GM21447 (cell line): ENCODE measurements around the gene SPINT2.

Experiments
- ATAC-seq: cut with Tn5 transposase; IDR thresholded peaks from one replicate; pipeline ENCODE4 v1.9.1; 2021; ENCODE audit not compliant: unreplicated experiment

Gene SPINT2

GRCh38 chr19:38266981-38267597 lies 2.7 kb downstream of the SPINT2 start:
- no peak for ATAC-seq

GRCh38 chr19:38267761-38268483 lies 3.5 kb downstream of the SPINT2 start:
- no peak for ATAC-seq

- no peak for ATAC-seq
These were observed 4.2 kb downstream of the SPINT2 start for GRCh38 chr19:38268539-38268938.

- ATAC-seq: no peak
These were observed 6.3 kb downstream of the SPINT2 start for GRCh38 chr19:38270587-38271167.

GRCh38 chr19:38273499-38273898 lies 9.1 kb downstream of the SPINT2 start:
- ATAC-seq: no peak

- ATAC-seq: no peak
These were observed 10.4 kb downstream of the SPINT2 start for GRCh38 chr19:38274739-38275138.

GRCh38 chr19:38276942-38277517 lies 12.7 kb downstream of the SPINT2 start:
- ATAC-seq: no peak

GRCh38 chr19:38277549-38277948 lies 13.2 kb downstream of the SPINT2 start:
- ATAC-seq: no peak

- no peak for ATAC-seq
These were observed 13.8 kb downstream of the SPINT2 start for GRCh38 chr19:38277969-38278680.

GRCh38 chr19:38278751-38279150 lies 14.4 kb downstream of the SPINT2 start:
- no peak for ATAC-seq

- no peak for ATAC-seq
These were observed 15.9 kb downstream of the SPINT2 start for GRCh38 chr19:38280030-38280921.

GRCh38 chr19:38281811-38282566 lies 17.6 kb downstream of the SPINT2 start:
- no peak for ATAC-seq

GRCh38 chr19:38283271-38283670 lies 18.9 kb downstream of the SPINT2 start:
- no peak for ATAC-seq

GRCh38 chr19:38284422-38284821 lies 20.0 kb downstream of the SPINT2 start:
- no peak for ATAC-seq

- ATAC-seq: no peak
These were observed 21.2 kb downstream of the SPINT2 start for GRCh38 chr19:38285567-38285966.

- ATAC-seq: no peak
These were observed 23.2 kb downstream of the SPINT2 start for GRCh38 chr19:38287604-38288003.

GRCh38 chr19:38288123-38288855 lies 23.9 kb downstream of the SPINT2 start:
- ATAC-seq: no peak

GRCh38 chr19:38289955-38290354 lies 25.6 kb downstream of the SPINT2 start:
- no peak for ATAC-seq

- ATAC-seq: no peak
These were observed 26.3 kb downstream of the SPINT2 start for GRCh38 chr19:38290631-38291147.
